SK-N-SH (cell line): Measurements from ENCODE around the gene CYTH3.

Source experiments
- CTCF ChIP-seq: fragments of 200-600 bp; sonication (generic); IDR thresholded peaks from 2 replicates; pipeline ENCODE4 v1.6.1; 2017; ENCODE audit warnings: antibody characterized with exemption, mild to moderate bottlenecking, moderate library complexity
- EP300 ChIP-seq, 2 experiments: IDR thresholded peaks; 2 replicates each; pipeline versions ENCODE4 v1.4.0 to v1.6.1; 2012; ENCODE audit warnings: borderline replicate concordance in 1 of 2, low read depth in 1 of 2, low read length in 1 of 2
- EZH2phosphoT487 ChIP-seq: fragments of 200-600 bp; sonication (generic); IDR thresholded peaks from 2 replicates; pipeline ENCODE4 v1.6.1; 2017; ENCODE audit warnings: low read depth, mixed run types, mild to moderate bottlenecking, antibody characterized with exemption, moderate library complexity, borderline replicate concordance
- IRF3 ChIP-seq: fragments of 150-350 bp; IDR thresholded peaks from 2 replicates; pipeline ENCODE4 v1.6.1; 2016; ENCODE audit warnings: mild to moderate bottlenecking, low read depth, low read length
- JUND ChIP-seq: IDR thresholded peaks from 2 replicates; pipeline ENCODE4 v1.4.0; 2012
- NFIC ChIP-seq: IDR thresholded peaks from 2 replicates; pipeline ENCODE4 v1.4.0; 2012; ENCODE audit warnings: borderline replicate concordance
- REST ChIP-seq: IDR thresholded peaks from 2 replicates; pipeline ENCODE4 v1.6.1; 2012; ENCODE audit warnings: mild to moderate bottlenecking, low read depth, low read length, moderate library complexity
- RXRA ChIP-seq: IDR thresholded peaks from 2 replicates; pipeline ENCODE4 v1.4.0; 2012; ENCODE audit warnings: low read depth, mild to moderate bottlenecking, borderline replicate concordance
- SMC3 ChIP-seq: IDR thresholded peaks from 2 replicates; pipeline ENCODE4 v1.6.1; 2012; ENCODE audit warnings: low read depth, low read length, improper control_type of control experiment
- USF2 ChIP-seq: fragments of 150-350 bp; IDR thresholded peaks from 2 replicates; pipeline ENCODE4 v1.6.1; 2017; ENCODE audit warnings: antibody characterized with exemption, low read length, low read depth, borderline replicate concordance

GRCh38 chr7:6274743-6275142 is 2.3 kb upstream of the CYTH3 start:
- no peak for TF ChIP-seq NFIC
- TF ChIP-seq EP300 (IDR thresholded peaks at IDR 0.05; ENCODE audit: borderline replicate concordance in 1 of 2, low read depth in 1 of 2, low read length in 1 of 2) = no peak
- no peak for TF ChIP-seq CTCF
- no peak for TF ChIP-seq IRF3
- no peak for TF ChIP-seq SMC3
- TF ChIP-seq RXRA = no peak
- TF ChIP-seq JUND = no peak
- TF ChIP-seq USF2 = no peak
- no peak for TF ChIP-seq EZH2phosphoT487
- no peak for TF ChIP-seq REST
